C4-2B (cell line): ENCODE results near the gene CEMIP.

Source experiments
- ZFX ChIP-seq: fragments of 450-650 bp; IDR thresholded peaks from 2 replicates; pipeline ENCODE4 v1.6.1; 2017
- TF ChIP-seq, protein P1 (sequence below): fragments of 450-650 bp; conservative IDR thresholded peaks from 2 replicates; pipeline ENCODE4 v1.5.1; 2017; ENCODE audit warnings: mild to moderate bottlenecking

DNA sequence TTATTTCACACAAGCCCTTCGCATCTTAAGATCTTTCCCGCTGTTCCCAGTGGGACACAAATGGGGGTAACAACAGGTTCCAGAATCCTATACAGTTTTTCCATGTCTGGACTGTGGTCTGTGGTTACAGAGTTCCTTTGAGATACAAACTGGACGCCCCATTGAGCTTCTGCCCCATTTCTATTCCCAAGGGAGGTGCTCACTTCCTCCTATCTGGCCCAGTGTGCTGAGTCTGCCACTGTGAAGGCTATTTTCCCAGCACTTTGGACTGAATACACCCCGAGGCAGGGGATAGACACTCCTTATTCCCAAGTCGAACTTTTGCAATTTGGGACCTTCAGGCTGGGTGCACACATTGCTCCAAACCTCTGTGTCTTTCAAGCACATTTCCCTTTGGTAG is 166.4 kb downstream of the CEMIP start:
- TF ChIP-seq, protein P1, sequence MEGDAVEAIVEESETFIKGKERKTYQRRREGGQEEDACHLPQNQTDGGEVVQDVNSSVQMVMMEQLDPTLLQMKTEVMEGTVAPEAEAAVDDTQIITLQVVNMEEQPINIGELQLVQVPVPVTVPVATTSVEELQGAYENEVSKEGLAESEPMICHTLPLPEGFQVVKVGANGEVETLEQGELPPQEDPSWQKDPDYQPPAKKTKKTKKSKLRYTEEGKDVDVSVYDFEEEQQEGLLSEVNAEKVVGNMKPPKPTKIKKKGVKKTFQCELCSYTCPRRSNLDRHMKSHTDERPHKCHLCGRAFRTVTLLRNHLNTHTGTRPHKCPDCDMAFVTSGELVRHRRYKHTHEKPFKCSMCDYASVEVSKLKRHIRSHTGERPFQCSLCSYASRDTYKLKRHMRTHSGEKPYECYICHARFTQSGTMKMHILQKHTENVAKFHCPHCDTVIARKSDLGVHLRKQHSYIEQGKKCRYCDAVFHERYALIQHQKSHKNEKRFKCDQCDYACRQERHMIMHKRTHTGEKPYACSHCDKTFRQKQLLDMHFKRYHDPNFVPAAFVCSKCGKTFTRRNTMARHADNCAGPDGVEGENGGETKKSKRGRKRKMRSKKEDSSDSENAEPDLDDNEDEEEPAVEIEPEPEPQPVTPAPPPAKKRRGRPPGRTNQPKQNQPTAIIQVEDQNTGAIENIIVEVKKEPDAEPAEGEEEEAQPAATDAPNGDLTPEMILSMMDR, result no peak
- TF ChIP-seq ZFX, result no peak
